ENCODE data around the gene CD52. TPM values are rescaled to one million over a fixed set of nuclear protein-coding genes. Genes with fewer than 3 reads are reported as not detected.

The CD52 gene
- total RNA-seq, 1 experiment from 2014 or later, result 1.6 TPM

- ChIA-PET POLR2A (interaction anchor here (1.2 kb wide), 1 partner anchor 33 kb away, joined by 3 read pairs; no protein-coding TSS in a partner anchor), CTCF (no interaction called here)
- no peaks in the 10 kb centered on the region for H3K36me3 ChIP-seq (ENCODE audit: control insufficient read depth, insufficient read depth, low read length)
- in situ Hi-C loops (cut with HindIII; ENCODE audit: low pct_unique_long_range_greater_than_20kb, low sequenced_read_pairs) (no loop called here), intact Hi-C loops (cut with micrococcal nuclease; ENCODE audit: unreplicated experiment) (no loop called here)
- TF ChIP-seq CTCF (IDR thresholded peaks at IDR 0.05) (no peak), TCF7L2 (IDR thresholded peaks at IDR 0.05; ENCODE audit: low read depth, low read length) (no peak), POLR2AphosphoS5 (IDR thresholded peaks at IDR 0.05; ENCODE audit: low read depth, low read length) (no peak), REST (IDR thresholded peaks at IDR 0.05; ENCODE audit: insufficient read depth in 1 of 2, low read depth in 2 of 2, low read length in 1 of 2) (no peak), SIN3A (IDR thresholded peaks at IDR 0.05; ENCODE audit: borderline replicate concordance, insufficient read depth, low read depth, low read length) (no peak)
- H3K27ac ChIP-seq (ENCODE audit: low read length), result no peak overlapping the region
- BruUV-seq (replicated peaks), result no TSS peak
- H3K4me1 ChIP-seq (ENCODE audit: control insufficient read depth, insufficient read depth, low read length), result no peaks in the 10 kb centered on the region
- no peaks in the 10 kb centered on the region for H3K9me3 ChIP-seq (ENCODE audit: control insufficient read depth, insufficient read depth, low read depth, low read length)
- no peak for ATAC-seq
- H3K4me3 ChIP-seq (ENCODE audit: low read depth in 2 of 2, low read length in 2 of 2), result no peak overlapping the region
- no peak for DNase-seq (ENCODE audit: low read depth, low spot score)
- no peaks in the 10 kb centered on the region for H3K27me3 ChIP-seq (ENCODE audit: control insufficient read depth, insufficient read depth, low read length)
Measured at GRCh38 chr1:26337625-26338024, 19.9 kb downstream of the CD52 start.

- POLR2A ChIA-PET, result no interaction called here
- Histone ChIP-seq H3K9me3 (ENCODE audit: control insufficient read depth, insufficient read depth, low read depth, low read length) (no peaks in the 10 kb centered on the region), H3K4me3 (ENCODE audit: low read depth in 2 of 2, low read length in 2 of 2) (no peak overlapping the region), H3K27ac (ENCODE audit: low read length) (no peak overlapping the region), H3K27me3 (ENCODE audit: control insufficient read depth, insufficient read depth, low read length) (no peaks in the 10 kb centered on the region), H3K36me3 (ENCODE audit: control insufficient read depth, insufficient read depth, low read length) (no peaks in the 10 kb centered on the region), H3K4me1 (ENCODE audit: control insufficient read depth, insufficient read depth, low read length) (no peaks in the 10 kb centered on the region)
- BruUV-seq (replicated peaks), result no TSS peak
- in situ Hi-C loops (cut with HindIII; ENCODE audit: low pct_unique_long_range_greater_than_20kb, low sequenced_read_pairs), result no loop called here
- CTCF ChIA-PET, result interaction anchor here (0.7 kb wide), 1 partner anchor 79 kb away, joined by 3 read pairs; no protein-coding TSS in a partner anchor
- ATAC-seq, result no peak
- intact Hi-C loops (cut with micrococcal nuclease; ENCODE audit: unreplicated experiment), result no loop called here
- DNase-seq (ENCODE audit: low read depth, low spot score), result no peak
- no peak for TF ChIP-seq CTCF (IDR thresholded peaks at IDR 0.05)
- TF ChIP-seq SIN3A (IDR thresholded peaks at IDR 0.05; ENCODE audit: borderline replicate concordance, insufficient read depth, low read depth, low read length), result no peak
- no peak for TF ChIP-seq POLR2AphosphoS5 (IDR thresholded peaks at IDR 0.05; ENCODE audit: low read depth, low read length)
- no peak for TF ChIP-seq TCF7L2 (IDR thresholded peaks at IDR 0.05; ENCODE audit: low read depth, low read length)
- TF ChIP-seq REST (IDR thresholded peaks at IDR 0.05; ENCODE audit: insufficient read depth in 1 of 2, low read depth in 2 of 2, low read length in 1 of 2), result no peak
Measured at GRCh38 chr1:26338670-26339069, 20.9 kb downstream of the CD52 start.

Data from Panc1 (cell line).